ENCODE data around the gene CAPN7.
"Not testable (repeated sequence)": the region's sequence is repeated elsewhere in the genome, so short reads cannot be mapped to it uniquely, and the experiment has no call there.

CAPN7 gene

GRCh38 chr3:15205934-15206661 lies at the start of gene CAPN7:
TSS of gene CAPN7 (plus strand) at chr3:15206246. CDS start at chr3:15206496, 250 bp downstream.
- DNase-seq (ENCODE audit: low read depth), result peak; percentile 94

DNA sequence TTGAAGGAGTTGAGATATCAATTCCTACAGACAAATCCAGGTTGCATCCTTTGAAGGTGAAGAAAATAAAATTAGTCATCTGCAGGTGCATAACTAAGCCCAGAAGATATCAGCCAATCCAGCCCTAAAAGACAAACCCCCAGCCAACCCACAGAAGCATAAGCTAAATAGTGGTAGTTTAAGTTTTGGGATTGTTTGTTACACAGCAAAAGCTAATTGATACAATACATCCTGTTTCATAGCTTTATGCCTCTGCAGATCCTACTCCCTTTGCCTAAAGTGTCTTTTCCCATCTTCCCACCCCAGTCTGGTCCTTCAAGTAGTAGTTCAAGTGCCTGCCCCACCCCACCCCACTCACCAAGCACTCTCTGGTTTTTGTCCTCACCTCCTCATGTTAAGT lies 48.6 kb upstream of the CAPN7 start:
- DNase-seq (ENCODE audit: low read depth), result no peak

GRCh38 chr3:15159501-15160136 lies 46.4 kb upstream of the CAPN7 start:
- peak; percentile 64 for DNase-seq (ENCODE audit: low read depth)

- no peak for DNase-seq (ENCODE audit: low read depth)
These were observed 45.4 kb upstream of the CAPN7 start for GRCh38 chr3:15160662-15161061.

DNA sequence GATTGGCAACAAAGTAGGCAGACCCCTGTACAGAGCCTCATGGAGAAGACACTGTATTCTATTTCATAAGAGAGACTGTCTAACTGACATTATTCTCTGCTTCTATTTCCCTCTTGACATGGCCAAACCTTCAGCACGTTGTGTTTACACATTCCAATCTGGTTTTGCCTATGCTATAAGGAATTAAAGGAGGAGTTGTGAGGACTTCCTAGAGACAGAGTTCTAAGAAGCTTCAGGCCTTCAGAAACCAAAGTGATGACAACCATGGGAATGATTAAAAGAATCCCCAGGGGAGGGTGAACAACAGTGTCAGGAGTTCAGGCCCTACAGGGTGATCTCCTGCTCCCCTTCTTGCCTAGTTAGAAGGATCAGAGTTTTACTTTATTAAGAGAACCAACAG lies 44.9 kb upstream of the CAPN7 start:
- DNase-seq (ENCODE audit: low read depth), result peak; percentile 12

- DNase-seq (ENCODE audit: low read depth), result not testable (repeated sequence)
These were observed 42.4 kb upstream of the CAPN7 start for GRCh38 chr3:15163656-15164055.

DNA sequence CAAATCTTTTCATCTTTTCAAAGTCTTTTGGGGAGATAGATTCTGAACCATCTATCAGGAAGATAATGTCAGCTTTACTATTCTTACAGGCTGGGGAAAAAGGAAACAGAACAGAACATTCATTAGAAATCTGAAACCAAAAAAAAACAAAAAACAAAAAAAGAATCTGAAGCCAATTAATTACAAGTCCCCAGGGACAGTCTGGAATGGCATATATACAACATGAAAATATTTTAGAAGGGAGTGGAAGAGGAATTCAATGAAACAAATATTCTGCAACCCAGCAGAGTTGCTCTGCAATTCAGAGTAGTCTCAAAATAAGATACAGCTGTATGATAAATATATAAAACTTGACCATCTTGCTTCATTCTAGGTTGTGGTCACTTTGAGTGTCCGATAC lies 41.7 kb upstream of the CAPN7 start:
- DNase-seq (ENCODE audit: low read depth), result no peak

DNA sequence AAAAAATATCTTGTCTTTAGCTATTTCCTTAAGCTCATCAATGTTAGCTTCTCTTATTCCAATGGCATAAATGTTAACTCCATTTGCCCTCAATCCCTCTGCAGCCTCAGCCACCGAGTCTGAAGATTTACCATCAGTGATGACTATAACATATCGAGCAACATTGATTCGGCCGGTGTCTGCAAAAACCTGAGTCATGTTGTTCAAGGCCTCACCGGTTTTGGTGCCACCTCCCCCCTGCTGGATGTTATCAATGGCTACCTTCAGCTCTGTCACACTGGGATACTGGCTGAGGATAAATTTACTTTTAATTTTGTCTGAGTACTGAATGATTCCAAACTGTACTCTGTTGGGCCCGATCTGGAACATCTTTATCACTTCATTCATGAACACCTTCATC lies 41.0 kb upstream of the CAPN7 start:
- no peak for DNase-seq (ENCODE audit: low read depth)

DNA sequence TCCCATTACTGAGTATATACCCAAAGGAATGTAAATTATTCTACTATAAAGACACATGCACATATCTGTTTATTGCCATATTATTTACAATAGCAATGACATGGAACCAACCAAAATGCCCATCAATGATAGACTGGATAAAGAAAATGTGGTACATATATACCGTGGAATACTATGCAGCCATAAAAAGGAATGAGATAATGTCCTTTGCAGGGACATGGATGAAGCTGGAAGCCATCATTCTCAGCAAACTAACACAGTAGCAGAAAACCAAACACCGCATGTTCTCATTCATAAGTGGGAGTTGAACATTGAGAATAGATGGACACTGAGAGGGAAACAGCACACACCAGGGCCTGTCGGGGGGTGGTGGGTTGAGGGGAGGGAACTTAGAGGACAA lies 39.7 kb upstream of the CAPN7 start:
- not testable (repeated sequence) for DNase-seq (ENCODE audit: low read depth)

GRCh38 chr3:15171096-15171495 lies 35.0 kb upstream of the CAPN7 start:
- DNase-seq (ENCODE audit: low read depth), result peak; percentile 57

DNA sequence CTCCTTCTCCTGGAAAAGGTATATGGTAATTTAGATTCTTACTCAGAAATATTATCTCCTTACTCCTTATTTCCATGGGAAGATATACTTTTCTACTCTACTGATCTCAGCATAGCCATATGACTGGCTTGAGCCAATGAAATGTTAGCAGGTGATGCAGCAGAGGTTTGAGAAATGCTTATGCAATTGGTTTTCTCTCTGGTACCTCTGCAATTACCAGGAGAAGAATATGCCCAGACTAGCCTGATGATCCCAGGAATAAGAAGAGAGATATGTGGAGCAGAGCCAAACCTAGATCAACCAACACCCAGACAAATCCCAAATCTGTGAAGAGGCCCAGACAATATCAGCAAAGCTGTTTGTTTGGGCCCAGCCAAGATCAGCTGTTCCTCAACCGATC lies 33.2 kb upstream of the CAPN7 start:
- no peak for DNase-seq (ENCODE audit: low read depth)

GRCh38 chr3:15174953-15175352 lies 31.1 kb upstream of the CAPN7 start:
- no peak for DNase-seq (ENCODE audit: low read depth)

GRCh38 chr3:15175605-15176004 lies 30.4 kb upstream of the CAPN7 start:
- no peak for DNase-seq (ENCODE audit: low read depth)

GRCh38 chr3:15180042-15180611 lies 25.9 kb upstream of the CAPN7 start:
- no peak for DNase-seq (ENCODE audit: low read depth)

DNA sequence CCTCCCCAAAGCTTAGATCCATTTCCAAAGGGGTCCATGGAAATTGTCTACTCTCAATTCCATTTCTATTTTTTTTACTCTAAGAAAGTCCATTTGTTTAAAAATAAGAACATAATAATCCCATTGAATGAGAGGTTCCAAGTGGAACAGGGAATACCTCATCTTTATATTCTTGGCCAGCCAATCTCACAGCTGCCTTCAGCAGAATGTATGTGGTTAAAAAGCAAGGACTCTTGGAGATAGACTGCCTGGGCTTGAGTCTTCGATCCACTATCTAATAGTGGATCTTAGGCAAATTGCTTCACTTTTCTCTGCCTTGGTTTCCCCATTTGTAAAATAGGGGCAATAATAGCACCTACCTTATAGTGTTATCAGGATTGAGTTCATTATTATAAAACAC lies 24.5 kb upstream of the CAPN7 start:
- no peak for DNase-seq (ENCODE audit: low read depth)

DNA sequence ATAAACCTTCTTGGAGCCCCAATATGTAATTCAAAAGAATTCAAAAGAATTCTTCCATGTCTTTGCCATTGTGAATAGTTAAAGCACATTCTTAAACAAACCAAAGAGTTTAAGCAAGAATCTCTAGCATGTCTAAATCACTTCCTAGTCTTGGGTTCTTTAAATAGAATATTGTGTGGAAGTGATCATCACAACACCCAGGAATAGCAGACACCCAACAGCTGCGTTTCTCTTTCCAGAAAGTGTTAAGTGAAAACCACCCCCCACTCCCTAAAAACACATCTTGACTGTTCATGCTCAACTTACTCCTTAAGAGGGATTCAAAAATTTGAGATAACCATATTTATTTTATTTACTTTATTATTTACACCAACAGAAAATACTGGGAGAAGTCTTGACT lies 24.1 kb upstream of the CAPN7 start:
- no peak for DNase-seq (ENCODE audit: low read depth)

- DNase-seq (ENCODE audit: low read depth), result no peak
These were observed 23.0 kb upstream of the CAPN7 start for GRCh38 chr3:15183011-15183410.

- no peak for DNase-seq (ENCODE audit: low read depth)
These were observed 20.6 kb upstream of the CAPN7 start for GRCh38 chr3:15185404-15185803.

- no peak for DNase-seq (ENCODE audit: low read depth)
These were observed 20.0 kb upstream of the CAPN7 start for GRCh38 chr3:15186101-15186476.

GRCh38 chr3:15186477-15187164 lies 19.4 kb upstream of the CAPN7 start:
- DNase-seq (ENCODE audit: low read depth), result not testable (repeated sequence)

DNA sequence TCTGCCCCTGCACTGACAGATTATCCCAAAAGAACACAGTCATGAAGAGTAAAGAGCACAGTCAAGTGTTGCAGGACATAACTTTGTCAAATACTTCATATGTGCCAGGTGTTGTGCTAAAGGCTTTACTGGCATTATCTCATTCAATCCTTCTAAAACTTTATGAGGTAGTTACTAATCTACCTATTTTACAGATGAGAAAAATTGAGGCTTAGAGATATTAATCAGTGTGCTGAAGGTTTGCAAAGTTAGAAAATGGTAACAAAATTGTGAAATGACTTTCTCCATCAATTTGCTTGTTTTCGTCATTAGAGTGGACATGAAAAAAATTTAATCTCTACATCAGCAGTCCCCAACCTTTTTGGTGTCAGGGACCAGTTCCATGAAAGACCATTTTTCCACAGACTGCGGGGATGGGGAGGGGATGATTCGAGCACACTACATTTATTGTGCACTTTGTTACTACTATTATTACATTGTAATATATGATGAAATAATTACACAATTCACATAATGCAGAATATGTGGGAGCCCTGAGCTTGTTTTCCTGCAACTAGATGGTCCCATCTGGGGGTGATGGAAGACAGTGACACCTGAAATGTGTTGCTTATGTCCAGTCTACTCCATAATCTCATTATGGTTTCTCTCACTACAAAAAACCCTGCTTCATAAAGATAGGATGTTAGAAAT lies 8.6 kb upstream of the CAPN7 start:
- no peak for DNase-seq (ENCODE audit: low read depth)

- DNase-seq (ENCODE audit: low read depth), result no peak
These were observed 7.4 kb upstream of the CAPN7 start for GRCh38 chr3:15198686-15199085.
